Vagina (tissue), 2 donors: ENCODE data around the gene ZNF680.

Experiments
- POLR2AphosphoS5 ChIP-seq, 2 donors: sonication (generic); formaldehyde crosslinking; IDR thresholded peaks; one replicate each; pipeline ENCODE4 v1.9.0; 2017; ENCODE audit warnings: antibody characterized with exemption in 2 of 2, mild to moderate bottlenecking in 2 of 2, low read depth in 1 of 2; ENCODE audit not compliant: insufficient read depth in 1 of 2
- TF ChIP-seq, protein P1 (sequence below), 3 experiments: fragments of 450-650 bp in 2 of 3; fragments of 200-600 bp in 1 of 3; sonication (generic) in 1 of 3; IDR thresholded peaks; one replicate each; pipeline ENCODE4 v1.5.1; 2017 to 2019; ENCODE audit warnings: antibody characterized with exemption in 3 of 3, mild to moderate bottlenecking in 2 of 3, moderate library complexity in 2 of 3

- TF ChIP-seq, protein P1, sequence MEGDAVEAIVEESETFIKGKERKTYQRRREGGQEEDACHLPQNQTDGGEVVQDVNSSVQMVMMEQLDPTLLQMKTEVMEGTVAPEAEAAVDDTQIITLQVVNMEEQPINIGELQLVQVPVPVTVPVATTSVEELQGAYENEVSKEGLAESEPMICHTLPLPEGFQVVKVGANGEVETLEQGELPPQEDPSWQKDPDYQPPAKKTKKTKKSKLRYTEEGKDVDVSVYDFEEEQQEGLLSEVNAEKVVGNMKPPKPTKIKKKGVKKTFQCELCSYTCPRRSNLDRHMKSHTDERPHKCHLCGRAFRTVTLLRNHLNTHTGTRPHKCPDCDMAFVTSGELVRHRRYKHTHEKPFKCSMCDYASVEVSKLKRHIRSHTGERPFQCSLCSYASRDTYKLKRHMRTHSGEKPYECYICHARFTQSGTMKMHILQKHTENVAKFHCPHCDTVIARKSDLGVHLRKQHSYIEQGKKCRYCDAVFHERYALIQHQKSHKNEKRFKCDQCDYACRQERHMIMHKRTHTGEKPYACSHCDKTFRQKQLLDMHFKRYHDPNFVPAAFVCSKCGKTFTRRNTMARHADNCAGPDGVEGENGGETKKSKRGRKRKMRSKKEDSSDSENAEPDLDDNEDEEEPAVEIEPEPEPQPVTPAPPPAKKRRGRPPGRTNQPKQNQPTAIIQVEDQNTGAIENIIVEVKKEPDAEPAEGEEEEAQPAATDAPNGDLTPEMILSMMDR (IDR thresholded peaks at IDR 0.05), result no peak
- TF ChIP-seq POLR2AphosphoS5 (IDR thresholded peaks at IDR 0.05; ENCODE audit: insufficient read depth in 1 of 2, low read depth in 1 of 2), result no peak
These were observed 29.1 kb downstream of the ZNF680 start for GRCh38 chr7:64533756-64534155.
